Ramos (cell line): ENCODE results near the gene TRIM66.

Experiments
- in situ Hi-C: fragments of 300-500 bp; cut with MboI; formaldehyde crosslinking; loops from one replicate; pipeline ENCODE4 v1.14.3; 2022; ENCODE audit warnings: low sequenced_read_pairs; ENCODE audit not compliant: unreplicated experiment

Gene TRIM66, protein sequence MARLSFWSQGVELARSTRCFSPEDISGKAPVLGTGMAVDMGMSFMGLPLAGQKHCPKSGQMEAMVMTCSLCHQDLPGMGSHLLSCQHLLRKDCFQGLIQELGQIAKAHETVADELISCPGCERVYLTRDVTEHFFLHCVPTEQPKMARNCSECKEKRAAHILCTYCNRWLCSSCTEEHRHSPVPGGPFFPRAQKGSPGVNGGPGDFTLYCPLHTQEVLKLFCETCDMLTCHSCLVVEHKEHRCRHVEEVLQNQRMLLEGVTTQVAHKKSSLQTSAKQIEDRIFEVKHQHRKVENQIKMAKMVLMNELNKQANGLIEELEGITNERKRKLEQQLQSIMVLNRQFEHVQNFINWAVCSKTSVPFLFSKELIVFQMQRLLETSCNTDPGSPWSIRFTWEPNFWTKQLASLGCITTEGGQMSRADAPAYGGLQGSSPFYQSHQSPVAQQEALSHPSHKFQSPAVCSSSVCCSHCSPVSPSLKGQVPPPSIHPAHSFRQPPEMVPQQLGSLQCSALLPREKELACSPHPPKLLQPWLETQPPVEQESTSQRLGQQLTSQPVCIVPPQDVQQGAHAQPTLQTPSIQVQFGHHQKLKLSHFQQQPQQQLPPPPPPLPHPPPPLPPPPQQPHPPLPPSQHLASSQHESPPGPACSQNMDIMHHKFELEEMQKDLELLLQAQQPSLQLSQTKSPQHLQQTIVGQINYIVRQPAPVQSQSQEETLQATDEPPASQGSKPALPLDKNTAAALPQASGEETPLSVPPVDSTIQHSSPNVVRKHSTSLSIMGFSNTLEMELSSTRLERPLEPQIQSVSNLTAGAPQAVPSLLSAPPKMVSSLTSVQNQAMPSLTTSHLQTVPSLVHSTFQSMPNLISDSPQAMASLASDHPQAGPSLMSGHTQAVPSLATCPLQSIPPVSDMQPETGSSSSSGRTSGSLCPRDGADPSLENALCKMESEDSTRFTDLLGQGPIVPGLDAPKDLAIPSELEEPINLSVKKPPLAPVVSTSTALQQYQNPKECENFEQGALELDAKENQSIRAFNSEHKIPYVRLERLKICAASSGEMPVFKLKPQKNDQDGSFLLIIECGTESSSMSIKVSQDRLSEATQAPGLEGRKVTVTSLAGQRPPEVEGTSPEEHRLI (N-terminal part only)

DNA sequence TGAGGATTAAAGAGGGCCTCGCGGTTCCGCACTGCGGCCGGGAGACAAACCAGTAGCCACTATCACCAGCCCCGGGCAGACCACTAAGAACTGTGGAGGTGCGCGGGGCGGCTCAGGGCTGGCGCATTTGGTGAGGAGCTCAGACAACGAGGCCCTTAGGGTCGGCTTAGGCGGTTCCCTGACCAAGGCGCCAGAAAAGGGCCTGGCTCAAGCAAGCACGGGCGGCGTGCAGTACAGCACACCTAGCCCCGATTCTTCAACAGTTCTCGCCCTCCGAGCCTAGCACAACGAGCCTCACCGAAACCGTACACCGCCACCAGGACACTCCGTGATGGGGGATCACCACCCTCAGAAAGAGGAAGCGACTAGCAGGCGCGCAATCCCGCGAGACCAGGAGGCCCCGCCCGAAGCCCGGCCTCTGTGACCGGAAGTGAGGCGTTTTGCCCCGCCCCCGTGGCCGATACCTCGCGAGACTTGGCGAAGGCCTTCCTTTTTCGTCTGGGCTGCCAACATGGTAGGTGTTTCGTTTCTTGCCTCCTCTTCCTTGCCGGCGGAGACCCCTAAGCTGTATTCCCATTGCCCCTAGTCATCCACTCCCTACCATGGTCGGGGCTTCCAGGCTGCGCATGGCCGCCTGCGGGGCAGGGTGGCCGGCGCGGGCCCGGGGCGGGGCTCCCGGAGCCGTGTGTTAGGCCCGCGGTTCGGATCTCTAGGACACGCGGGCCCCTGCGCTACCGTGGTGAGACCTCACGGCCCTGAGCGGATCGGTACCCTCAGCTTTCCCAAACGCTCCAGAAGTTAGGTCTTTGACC, at the start of gene TRIM66, which contains the start of gene RPL27A:
Gene TRIM66, minus strand, starts transcription at position 363 of the 812 bp plus-strand sequence. CDS start 10,391 bp downstream, outside the sequence.
Gene RPL27A, plus strand, starts transcription at position 490 of the 812 bp plus-strand sequence. Its CDS starts 22 bp downstream, at position 512.
- in situ Hi-C loops: loop anchor here (10.0 to 25.0 kb wide), 2 partner anchors 282 to 1780 kb away; partner anchors contain the start of genes AMPD3 and TMEM9B

GRCh38 chr11:8731647-8732323, 49.3 kb upstream of the TRIM66 start:
- in situ Hi-C loops: no loop called here

DNA sequence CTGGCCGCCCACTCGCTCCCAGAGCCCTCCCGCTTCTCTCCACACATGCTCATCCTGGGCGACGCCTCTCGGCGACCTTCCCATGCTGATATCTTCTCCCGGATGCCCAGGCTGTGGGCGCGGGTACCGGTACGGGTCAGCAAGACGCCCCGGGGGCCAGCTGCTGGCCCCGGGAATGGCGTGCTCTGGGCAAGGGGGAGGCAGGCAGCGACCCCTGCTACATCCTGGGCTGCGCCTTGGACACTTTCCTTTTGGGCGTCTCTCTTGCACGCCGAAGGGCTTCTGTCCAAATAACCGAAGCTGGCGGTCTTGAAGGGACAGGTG, 48.2 kb upstream of the TRIM66 start:
- in situ Hi-C loops: no loop called here

DNA sequence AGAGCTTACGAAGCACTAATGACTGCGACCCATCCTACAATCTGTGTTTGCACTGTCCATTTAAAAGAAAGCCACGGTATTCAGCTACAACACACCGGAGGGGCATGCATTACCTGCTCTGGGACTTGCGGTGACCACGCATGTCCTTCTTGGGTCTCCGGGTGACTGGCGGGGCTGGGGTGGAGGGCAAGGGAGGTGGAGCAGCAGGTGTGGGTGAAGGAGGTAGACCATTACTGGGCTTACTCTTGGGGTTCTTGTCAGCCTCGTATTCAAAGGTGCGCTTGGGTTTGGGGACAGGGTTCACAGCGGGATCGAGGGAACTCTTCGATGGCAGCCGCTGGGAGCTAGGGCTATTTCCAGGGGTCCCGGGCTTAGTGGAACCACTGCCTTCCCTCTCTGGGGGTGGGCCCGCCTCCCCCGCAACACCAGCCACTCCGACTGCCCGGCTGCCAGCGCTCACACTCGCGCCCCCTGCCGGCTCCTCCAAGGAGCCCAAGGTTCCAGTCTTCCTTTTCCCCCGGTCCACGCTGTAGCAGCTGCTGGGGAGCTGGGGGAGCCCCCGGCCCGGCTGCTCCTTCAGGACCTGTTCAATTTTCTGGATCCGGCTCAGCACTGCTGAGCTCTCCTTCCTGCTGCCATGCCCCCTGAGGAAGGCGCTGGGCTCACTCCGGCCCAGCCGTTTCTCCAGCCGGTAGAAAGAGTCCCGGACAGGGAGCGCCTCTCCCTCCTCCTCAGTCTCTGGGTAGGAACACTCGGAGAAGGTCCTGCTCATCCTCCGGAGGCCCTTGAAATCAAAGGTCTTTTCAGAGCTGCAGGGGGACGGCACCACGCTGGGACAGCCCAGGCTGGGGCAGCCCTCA, 47.6 kb upstream of the TRIM66 start:
- in situ Hi-C loops: no loop called here

- in situ Hi-C loops: no loop called here
Measured at GRCh38 chr11:8729067-8729466, 46.6 kb upstream of the TRIM66 start.

GRCh38 chr11:8728563-8728962, 46.1 kb upstream of the TRIM66 start:
- in situ Hi-C loops: no loop called here

DNA sequence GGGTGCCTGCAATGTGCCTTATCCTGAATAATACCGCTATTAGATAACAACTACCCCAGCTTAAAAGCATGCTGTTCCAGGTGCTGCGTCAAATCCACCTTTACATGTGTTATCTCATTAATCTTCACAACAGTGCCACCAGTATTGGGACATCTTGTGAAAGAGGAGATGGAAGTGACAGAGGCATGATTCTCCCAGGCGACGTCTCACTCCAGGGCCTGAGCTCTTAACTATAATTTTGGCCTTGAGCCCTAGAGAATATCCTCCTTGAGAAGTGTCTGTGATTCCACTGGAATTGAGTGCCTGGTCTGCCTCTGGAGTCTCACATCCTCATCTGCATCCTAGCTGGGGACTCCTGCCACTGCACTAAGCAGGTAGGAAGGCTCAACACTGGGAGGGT, 43.9 kb upstream of the TRIM66 start:
- in situ Hi-C loops: no loop called here

DNA sequence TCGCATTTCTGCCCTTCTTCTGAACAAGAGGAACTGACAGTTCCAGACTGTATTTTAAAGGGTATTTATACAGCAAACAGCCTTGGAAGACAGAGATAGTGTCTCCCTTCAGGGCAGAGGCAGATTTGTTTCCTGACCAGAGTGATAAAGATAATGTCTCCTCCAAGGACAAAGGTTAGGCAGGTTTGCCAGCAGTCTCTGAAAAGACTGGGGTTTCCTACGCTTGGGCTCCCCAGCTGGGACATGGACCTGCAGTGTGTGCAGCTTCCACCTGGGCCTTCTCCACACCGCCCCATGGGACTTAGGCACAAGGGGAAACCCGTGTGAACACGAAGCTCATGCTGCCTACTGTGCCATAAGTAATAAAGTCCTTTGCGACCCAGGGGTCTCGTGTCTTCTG, 42.2 kb upstream of the TRIM66 start:
- in situ Hi-C loops: no loop called here

DNA sequence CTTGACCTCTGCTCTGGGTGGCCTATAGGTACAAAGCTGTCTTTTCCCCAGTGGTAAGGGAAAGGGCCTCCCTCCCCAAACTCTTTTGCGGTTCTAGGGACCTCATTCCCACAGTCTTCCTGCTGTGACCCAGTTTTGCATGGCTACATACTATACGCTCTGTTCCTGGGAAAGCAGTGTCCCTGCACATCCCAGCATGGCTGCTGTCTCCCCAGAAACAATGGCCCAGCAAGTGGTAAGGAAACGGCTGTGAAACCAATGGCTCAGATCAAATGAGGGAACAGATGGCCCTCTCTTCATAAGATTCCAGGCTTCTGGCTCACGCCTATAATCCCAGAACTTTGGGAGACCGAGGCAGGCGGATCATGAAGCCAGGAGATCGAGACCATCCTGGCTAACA, 41.2 kb upstream of the TRIM66 start:
- in situ Hi-C loops: no loop called here

GRCh38 chr11:8722809-8723208, 40.3 kb upstream of the TRIM66 start:
- in situ Hi-C loops: no loop called here

DNA sequence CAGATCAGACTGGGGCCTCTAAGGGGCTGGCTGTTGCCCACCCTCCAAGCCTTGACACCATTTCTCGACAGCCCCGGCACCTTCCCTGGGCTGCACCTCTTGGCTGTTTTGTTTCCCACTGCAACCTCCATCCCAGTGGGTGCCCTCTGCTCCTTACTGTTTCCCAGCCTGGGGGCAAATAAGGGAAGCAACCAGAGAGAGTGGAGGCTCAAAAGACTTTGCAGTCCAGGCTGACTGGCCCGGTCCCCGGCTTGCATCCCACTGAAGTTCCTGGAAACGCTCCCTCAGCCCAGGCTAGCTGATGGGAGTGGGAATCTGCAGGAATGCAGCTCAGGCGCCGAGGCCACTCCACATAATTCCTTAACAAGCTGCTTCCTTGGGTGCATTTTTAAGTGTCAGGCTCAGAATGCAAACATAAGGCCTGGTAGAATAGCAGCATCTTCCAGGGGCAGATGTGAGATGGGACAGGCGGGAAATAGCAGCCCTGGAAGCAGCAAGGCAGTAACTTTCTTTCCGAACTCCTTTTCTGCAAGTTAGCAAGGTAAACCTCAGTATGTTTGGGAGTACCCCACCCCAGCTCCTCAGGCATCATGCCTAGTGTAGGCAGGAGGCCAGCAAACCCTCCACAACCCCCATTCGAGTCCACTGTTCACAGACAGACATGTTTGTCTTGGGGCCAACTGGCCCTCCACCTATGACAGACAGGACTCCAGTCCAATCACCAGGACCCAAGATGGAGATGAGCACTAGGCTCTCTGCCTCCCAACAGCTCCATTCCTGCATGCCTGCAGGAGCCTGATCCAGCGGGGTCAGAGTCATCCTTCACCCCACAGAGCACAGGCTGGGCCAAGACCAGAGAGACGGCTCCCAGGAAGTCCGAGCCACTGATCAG, 39.4 kb upstream of the TRIM66 start:
- in situ Hi-C loops: no loop called here

DNA sequence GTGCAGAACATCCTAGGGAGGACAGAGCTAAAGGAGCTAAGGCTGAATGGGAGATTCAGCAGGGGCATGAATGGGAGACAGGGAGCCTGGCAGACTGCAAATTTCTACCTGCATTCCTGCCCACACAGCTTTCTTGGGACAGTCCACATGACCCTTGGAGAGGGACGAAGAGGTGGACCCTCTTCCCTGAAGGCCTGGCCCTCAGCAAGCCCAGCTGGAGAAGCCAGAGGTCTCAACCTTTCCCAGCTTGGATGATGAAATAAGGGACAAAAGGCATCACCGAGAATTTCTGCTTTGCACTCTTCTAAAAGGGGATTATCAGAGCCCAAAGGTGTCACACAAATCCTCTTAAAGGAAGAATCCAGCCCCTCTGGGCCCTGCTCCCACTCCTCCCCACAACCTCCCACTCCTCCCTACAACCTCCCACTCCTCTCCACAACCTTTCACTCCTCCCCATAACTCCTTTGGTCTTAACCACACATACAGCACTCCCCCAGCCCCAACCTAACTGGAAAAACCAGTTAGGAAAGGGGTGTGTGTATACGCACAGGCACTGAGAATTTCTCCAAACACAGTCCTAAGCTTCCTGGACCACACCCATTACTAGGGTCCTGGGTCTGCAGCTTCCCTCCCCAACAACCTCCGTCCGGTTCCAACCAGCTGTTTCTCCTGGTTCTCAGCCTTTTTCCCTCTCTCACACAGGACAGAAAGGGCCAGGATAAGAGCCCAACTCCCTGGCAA, 38.6 kb upstream of the TRIM66 start:
- in situ Hi-C loops: no loop called here

- in situ Hi-C loops: no loop called here
Measured at GRCh38 chr11:8720352-8720751, 37.9 kb upstream of the TRIM66 start.

- in situ Hi-C loops: no loop called here
Measured at GRCh38 chr11:8719721-8720120, 37.3 kb upstream of the TRIM66 start.

- in situ Hi-C loops: no loop called here
Measured at GRCh38 chr11:8719211-8719649, 36.8 kb upstream of the TRIM66 start.

GRCh38 chr11:8717876-8718753, 35.6 kb upstream of the TRIM66 start:
- in situ Hi-C loops: no loop called here
